ENCODE measurements around the gene LCN9. TPM values are rescaled to one million over a fixed set of nuclear protein-coding genes. Genes with fewer than 3 reads are reported as not detected.

LCN9 gene
- total and polyA plus RNA-seq, 9 of the 15 experiments (the other 6 are each of a cell fraction or from before 2014, with no cell fraction given): not detected

DNA sequence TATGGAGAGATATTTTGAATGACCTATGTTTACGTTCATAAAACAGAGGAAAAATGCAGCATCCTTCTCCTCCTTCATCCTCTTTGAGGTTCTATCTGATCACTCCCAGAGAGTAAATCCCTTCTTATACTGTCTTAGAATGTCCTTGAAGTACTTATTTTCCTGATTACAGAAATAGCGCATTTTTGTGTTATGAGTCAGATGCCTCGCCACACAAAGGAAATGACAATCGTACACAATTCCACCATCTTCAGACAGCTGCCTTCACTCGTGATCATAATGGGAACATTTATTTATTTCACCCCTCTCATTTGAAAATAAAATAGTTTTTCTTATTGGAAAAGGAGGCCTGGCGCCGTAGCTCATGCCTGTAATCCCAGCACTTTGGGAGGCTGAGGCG lies 21.4 kb upstream of the LCN9 start:
- TF ChIP-seq, protein P1, sequence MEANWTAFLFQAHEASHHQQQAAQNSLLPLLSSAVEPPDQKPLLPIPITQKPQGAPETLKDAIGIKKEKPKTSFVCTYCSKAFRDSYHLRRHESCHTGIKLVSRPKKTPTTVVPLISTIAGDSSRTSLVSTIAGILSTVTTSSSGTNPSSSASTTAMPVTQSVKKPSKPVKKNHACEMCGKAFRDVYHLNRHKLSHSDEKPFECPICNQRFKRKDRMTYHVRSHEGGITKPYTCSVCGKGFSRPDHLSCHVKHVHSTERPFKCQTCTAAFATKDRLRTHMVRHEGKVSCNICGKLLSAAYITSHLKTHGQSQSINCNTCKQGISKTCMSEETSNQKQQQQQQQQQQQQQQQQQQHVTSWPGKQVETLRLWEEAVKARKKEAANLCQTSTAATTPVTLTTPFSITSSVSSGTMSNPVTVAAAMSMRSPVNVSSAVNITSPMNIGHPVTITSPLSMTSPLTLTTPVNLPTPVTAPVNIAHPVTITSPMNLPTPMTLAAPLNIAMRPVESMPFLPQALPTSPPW (CRISPR knock-in tag; IDR thresholded peaks at IDR 0.05): no peak
- no peak for TF ChIP-seq FOS (IDR thresholded peaks at IDR 0.05; ENCODE audit: extremely low read depth, insufficient read length)
- no peak for TF ChIP-seq IFI16 (CRISPR knock-in tag; IDR thresholded peaks at IDR 0.05)
- no peak for TF ChIP-seq CHCHD3 (CRISPR knock-in tag; IDR thresholded peaks at IDR 0.05)
- TF ChIP-seq PYGO2 (tag; IDR thresholded peaks at IDR 0.05): no peak
- TF ChIP-seq SPI1 (IDR thresholded peaks at IDR 0.05; ENCODE audit: borderline replicate concordance, low read depth, low read length): no peak
- TF ChIP-seq ZBED1 (IDR thresholded peaks at IDR 0.05): no peak
- TF ChIP-seq MEF2A (IDR thresholded peaks at IDR 0.05; ENCODE audit: control insufficient read depth, low read depth, low read length): no peak
- TF ChIP-seq, protein P2, sequence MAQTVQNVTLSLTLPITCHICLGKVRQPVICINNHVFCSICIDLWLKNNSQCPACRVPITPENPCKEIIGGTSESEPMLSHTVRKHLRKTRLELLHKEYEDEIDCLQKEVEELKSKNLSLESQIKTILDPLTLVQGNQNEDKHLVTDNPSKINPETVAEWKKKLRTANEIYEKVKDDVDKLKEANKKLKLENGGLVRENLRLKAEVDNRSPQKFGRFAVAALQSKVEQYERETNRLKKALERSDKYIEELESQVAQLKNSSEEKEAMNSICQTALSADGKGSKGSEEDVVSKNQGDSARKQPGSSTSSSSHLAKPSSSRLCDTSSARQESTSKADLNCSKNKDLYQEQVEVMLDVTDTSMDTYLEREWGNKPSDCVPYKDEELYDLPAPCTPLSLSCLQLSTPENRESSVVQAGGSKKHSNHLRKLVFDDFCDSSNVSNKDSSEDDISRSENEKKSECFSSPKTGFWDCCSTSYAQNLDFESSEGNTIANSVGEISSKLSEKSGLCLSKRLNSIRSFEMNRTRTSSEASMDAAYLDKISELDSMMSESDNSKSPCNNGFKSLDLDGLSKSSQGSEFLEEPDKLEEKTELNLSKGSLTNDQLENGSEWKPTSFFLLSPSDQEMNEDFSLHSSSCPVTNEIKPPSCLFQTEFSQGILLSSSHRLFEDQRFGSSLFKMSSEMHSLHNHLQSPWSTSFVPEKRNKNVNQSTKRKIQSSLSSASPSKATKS (CRISPR knock-in tag; IDR thresholded peaks at IDR 0.05): no peak
- TF ChIP-seq MCM7 (IDR thresholded peaks at IDR 0.05): no peak
- TF ChIP-seq SRSF7 (optimal IDR thresholded peaks at IDR 0.05; ENCODE audit: low read depth, low read length): no peak
- TF ChIP-seq HDAC1 (IDR thresholded peaks at IDR 0.05): no peak
- TF ChIP-seq, protein P3, sequence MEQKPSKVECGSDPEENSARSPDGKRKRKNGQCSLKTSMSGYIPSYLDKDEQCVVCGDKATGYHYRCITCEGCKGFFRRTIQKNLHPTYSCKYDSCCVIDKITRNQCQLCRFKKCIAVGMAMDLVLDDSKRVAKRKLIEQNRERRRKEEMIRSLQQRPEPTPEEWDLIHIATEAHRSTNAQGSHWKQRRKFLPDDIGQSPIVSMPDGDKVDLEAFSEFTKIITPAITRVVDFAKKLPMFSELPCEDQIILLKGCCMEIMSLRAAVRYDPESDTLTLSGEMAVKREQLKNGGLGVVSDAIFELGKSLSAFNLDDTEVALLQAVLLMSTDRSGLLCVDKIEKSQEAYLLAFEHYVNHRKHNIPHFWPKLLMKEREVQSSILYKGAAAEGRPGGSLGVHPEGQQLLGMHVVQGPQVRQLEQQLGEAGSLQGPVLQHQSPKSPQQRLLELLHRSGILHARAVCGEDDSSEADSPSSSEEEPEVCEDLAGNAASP (IDR thresholded peaks at IDR 0.05): no peak
- TF ChIP-seq, protein P4, sequence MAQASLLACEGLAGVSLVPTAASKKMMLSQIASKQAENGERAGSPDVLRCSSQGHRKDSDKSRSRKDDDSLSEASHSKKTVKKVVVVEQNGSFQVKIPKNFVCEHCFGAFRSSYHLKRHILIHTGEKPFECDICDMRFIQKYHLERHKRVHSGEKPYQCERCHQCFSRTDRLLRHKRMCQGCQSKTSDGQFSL (CRISPR knock-in tag; IDR thresholded peaks at IDR 0.05): no peak
- TF ChIP-seq, protein P4 (tag; IDR thresholded peaks at IDR 0.05): no peak
- TF ChIP-seq CBX1 (IDR thresholded peaks at IDR 0.05; ENCODE audit: low read depth): no peak
- no peak for TF ChIP-seq TAF7 (tag; IDR thresholded peaks at IDR 0.05)
- TF ChIP-seq ELF1 (tag; IDR thresholded peaks at IDR 0.05): no peak
- no peak for TF ChIP-seq ZNF121 (CRISPR knock-in tag; conservative IDR thresholded peaks at IDR 0.05)
- TF ChIP-seq SRSF9 (IDR thresholded peaks at IDR 0.05; ENCODE audit: borderline replicate concordance, low read depth, low read length): no peak
- Histone ChIP-seq H3K4me3 (no peak overlapping the region), H3K9me1 (ENCODE audit: control insufficient read depth, insufficient read depth, low read length) (no peaks in the 10 kb centered on the region), H3K9ac (ENCODE audit: insufficient read depth in 1 of 2, low read depth in 2 of 2, low read length in 2 of 2) (no peak overlapping the region), H2AFZ (ENCODE audit: low read depth, low read length) (no peak overlapping the region), H3K79me2 (ENCODE audit: control insufficient read depth, insufficient read depth, low read length) (no peaks in the 10 kb centered on the region), H4K20me1 (replicated peaks; ENCODE audit: control insufficient read depth, insufficient read depth, low read length) (no peaks in the 10 kb centered on the region), H3K4me2 (ENCODE audit: insufficient read depth, low read length) (no peak overlapping the region), H3K27ac (ENCODE audit: extremely low read depth, low read depth, low read length) (no peak overlapping the region), H3K4me1 (replicated peaks in 1 of 2; ENCODE audit: control insufficient read depth in 2 of 2, insufficient read depth in 2 of 2, low read length in 2 of 2) (no peaks in the 10 kb centered on the region), H3K9me3 (replicated peaks; ENCODE audit: control insufficient read depth, insufficient read depth, low read depth, low read length) (peaks cover 5% of the 10 kb centered on the region), H3K27me3 (ENCODE audit: control insufficient read depth in 2 of 2, insufficient read depth in 2 of 2, low read length in 2 of 2) (0 out of 5 replicates have a peak, but pooled peaks cover 2 to 4% of the 10 kb centered on the region in 2 experiments), H3K36me3 (ENCODE audit: control insufficient read depth, insufficient read depth, low read length) (no peaks in the 10 kb centered on the region)
- POLR2A ChIA-PET: no interaction called here
- intact Hi-C loops (cut with micrococcal nuclease) (no loop called here), in situ Hi-C loops (cut with MboI) (no loop called here)
- CTCF ChIA-PET (ENCODE audit: low intra/inter-chr PET ratio): no interaction called here
- WGBS (ENCODE audit: insufficient coverage, low coverage, missing lambda C conversion rate): 0% methylated on average over 8 of the region's 8 CpGs
- no peak for FAIRE-seq
- no peak for ATAC-seq
- no peak for DNase-seq (ENCODE audit: extremely low read depth in 1 of 4, low spot score in 3 of 4)
- no TSS peak for BruUV-seq (replicated peaks)

Measured in K562 (cell line).